Fibroblast of skin of scalp (primary cell): ENCODE results near the gene ITGA1.

Experiments used
- DNase-seq: peaks from one replicate; pipeline ENCODE4 v3.0.0-alpha.2; 2013

ITGA1 gene

GRCh38 chr5:52903142-52903541 lies 115.4 kb downstream of the ITGA1 start:
- DNase-seq = peak; percentile 73

- no peak for DNase-seq
These were observed 118.6 kb downstream of the ITGA1 start for GRCh38 chr5:52906343-52906742.

GRCh38 chr5:52906845-52907244 lies 119.1 kb downstream of the ITGA1 start:
- DNase-seq = no peak

- DNase-seq = no peak
These were observed 121.5 kb downstream of the ITGA1 start for GRCh38 chr5:52909192-52909591.

GRCh38 chr5:52910071-52910470 lies 122.4 kb downstream of the ITGA1 start:
- no peak for DNase-seq

- DNase-seq = peak; percentile 77
These were observed 127.6 kb downstream of the ITGA1 start for GRCh38 chr5:52915176-52915875.

- DNase-seq = peak; percentile 46
These were observed 133.2 kb downstream of the ITGA1 start for GRCh38 chr5:52920929-52921328.

GRCh38 chr5:52922384-52922783 lies 134.7 kb downstream of the ITGA1 start:
- DNase-seq = peak; percentile 92

- no peak for DNase-seq
These were observed 136.7 kb downstream of the ITGA1 start for GRCh38 chr5:52924456-52924855.

GRCh38 chr5:52925001-52925400 lies 137.3 kb downstream of the ITGA1 start:
- DNase-seq = no peak

- no peak for DNase-seq
These were observed 141.0 kb downstream of the ITGA1 start for GRCh38 chr5:52928689-52929088.

GRCh38 chr5:52938226-52938625 lies 150.5 kb downstream of the ITGA1 start:
- no peak for DNase-seq

- no peak for DNase-seq
These were observed 155.6 kb downstream of the ITGA1 start for GRCh38 chr5:52943285-52943684.

- no peak for DNase-seq
These were observed 156.1 kb downstream of the ITGA1 start for GRCh38 chr5:52943808-52944207.

- DNase-seq = no peak
These were observed 157.3 kb downstream of the ITGA1 start for GRCh38 chr5:52945040-52945439.

- DNase-seq = peak; percentile 16
These were observed 159.5 kb downstream of the ITGA1 start for GRCh38 chr5:52947208-52947607.

- peak; percentile 14 for DNase-seq
These were observed 160.1 kb downstream of the ITGA1 start for GRCh38 chr5:52947851-52948250.

- DNase-seq = peak; percentile 77
These were observed 160.8 kb downstream of the ITGA1 start for GRCh38 chr5:52948418-52949076.

GRCh38 chr5:52950686-52951085 lies 163.0 kb downstream of the ITGA1 start:
- no peak for DNase-seq

- DNase-seq = no peak
These were observed 164.8 kb downstream of the ITGA1 start for GRCh38 chr5:52952483-52952882.

GRCh38 chr5:52956014-52956413 lies 168.3 kb downstream of the ITGA1 start:
- no peak for DNase-seq

- peak; percentile 42 for DNase-seq
These were observed 169.4 kb downstream of the ITGA1 start for GRCh38 chr5:52956915-52957747.

- DNase-seq = peak; percentile 68
These were observed 173.6 kb downstream of the ITGA1 start for GRCh38 chr5:52961274-52961681.
